ENCODE results near the gene PATZ1. TPM values are rescaled to one million over a fixed set of nuclear protein-coding genes. Genes with fewer than 3 reads are reported as not detected.

PATZ1 gene
- total and polyA plus RNA-seq, 9 of the 15 experiments (the other 6 are each of a cell fraction or from before 2014, with no cell fraction given): 0.63 to 7.8 (median 4.2) TPM

DNA sequence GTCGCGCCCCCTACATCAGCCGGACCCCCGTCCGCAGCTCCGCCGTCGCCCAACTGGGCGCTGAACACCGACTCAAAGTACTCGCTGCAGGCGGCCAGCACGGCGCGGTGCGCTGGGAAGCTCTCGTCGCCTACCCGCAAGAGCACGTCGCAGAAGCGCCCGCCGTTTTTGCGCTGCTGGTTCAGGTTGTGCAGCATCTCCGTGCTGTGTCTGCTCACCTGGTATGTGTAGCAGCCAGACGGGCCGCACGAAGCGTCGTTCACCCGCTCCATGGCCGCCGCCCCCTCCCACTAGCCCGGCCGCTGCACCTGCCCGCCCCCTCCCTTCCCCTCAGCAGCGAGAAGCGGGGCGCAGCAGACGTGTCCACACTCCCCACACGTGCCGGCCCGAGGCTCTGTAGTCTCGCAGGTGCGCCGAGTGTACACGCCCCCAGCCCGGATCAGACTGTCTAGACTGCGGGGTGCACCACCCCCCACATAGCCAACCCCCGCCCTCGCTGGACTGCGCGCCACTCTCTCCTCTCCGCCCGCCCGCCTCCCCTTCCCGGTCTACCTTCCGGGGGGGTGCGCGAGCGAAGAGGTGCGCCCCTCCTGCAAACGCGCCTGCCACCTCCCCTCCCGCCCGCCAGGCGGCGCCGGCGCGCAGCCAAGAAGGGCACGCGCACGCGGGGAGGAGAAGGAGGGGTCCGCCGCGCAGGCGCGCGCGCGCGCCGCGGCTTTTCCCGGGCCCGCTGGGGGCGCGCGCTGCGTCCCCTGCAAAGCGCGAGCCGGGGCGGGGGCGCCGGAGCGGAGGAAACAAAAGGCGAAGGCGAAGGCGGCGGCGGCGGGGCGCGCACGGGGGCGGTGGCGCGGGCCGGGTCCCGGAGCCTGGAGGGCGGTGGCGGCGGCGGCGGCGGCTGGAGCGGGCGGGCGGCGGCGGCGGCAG is 553 bp downstream of the PATZ1 start (continued):
- TF ChIP-seq, protein P1, sequence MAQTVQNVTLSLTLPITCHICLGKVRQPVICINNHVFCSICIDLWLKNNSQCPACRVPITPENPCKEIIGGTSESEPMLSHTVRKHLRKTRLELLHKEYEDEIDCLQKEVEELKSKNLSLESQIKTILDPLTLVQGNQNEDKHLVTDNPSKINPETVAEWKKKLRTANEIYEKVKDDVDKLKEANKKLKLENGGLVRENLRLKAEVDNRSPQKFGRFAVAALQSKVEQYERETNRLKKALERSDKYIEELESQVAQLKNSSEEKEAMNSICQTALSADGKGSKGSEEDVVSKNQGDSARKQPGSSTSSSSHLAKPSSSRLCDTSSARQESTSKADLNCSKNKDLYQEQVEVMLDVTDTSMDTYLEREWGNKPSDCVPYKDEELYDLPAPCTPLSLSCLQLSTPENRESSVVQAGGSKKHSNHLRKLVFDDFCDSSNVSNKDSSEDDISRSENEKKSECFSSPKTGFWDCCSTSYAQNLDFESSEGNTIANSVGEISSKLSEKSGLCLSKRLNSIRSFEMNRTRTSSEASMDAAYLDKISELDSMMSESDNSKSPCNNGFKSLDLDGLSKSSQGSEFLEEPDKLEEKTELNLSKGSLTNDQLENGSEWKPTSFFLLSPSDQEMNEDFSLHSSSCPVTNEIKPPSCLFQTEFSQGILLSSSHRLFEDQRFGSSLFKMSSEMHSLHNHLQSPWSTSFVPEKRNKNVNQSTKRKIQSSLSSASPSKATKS (CRISPR knock-in tag; IDR thresholded peaks at IDR 0.05): no peak
- TF ChIP-seq DMBX1 (CRISPR knock-in tag; IDR thresholded peaks at IDR 0.05; ENCODE audit: borderline replicate concordance): peak; percentile 66; the same call in 1 of the 2 replicates
- TF ChIP-seq ZKSCAN8 (CRISPR knock-in tag; IDR thresholded peaks at IDR 0.05): no peak
- TF ChIP-seq ZNF696 (CRISPR knock-in tag; conservative IDR thresholded peaks at IDR 0.05): no peak
- TF ChIP-seq, protein P2, sequence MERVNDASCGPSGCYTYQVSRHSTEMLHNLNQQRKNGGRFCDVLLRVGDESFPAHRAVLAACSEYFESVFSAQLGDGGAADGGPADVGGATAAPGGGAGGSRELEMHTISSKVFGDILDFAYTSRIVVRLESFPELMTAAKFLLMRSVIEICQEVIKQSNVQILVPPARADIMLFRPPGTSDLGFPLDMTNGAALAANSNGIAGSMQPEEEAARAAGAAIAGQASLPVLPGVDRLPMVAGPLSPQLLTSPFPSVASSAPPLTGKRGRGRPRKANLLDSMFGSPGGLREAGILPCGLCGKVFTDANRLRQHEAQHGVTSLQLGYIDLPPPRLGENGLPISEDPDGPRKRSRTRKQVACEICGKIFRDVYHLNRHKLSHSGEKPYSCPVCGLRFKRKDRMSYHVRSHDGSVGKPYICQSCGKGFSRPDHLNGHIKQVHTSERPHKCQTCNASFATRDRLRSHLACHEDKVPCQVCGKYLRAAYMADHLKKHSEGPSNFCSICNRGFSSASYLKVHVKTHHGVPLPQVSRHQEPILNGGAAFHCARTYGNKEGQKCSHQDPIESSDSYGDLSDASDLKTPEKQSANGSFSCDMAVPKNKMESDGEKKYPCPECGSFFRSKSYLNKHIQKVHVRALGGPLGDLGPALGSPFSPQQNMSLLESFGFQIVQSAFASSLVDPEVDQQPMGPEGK (CRISPR knock-in tag; IDR thresholded peaks at IDR 0.05; ENCODE audit: borderline replicate concordance): no peak
- TF ChIP-seq NRF1 (conservative IDR thresholded peaks at IDR 0.05 in 1 of 2, IDR thresholded peaks at IDR 0.05 in 1 of 2): peak; percentile 88 to 89
- TF ChIP-seq BCL6 (CRISPR knock-in tag; IDR thresholded peaks at IDR 0.05): no peak
- no peak for TF ChIP-seq IRF2 (CRISPR knock-in tag; IDR thresholded peaks at IDR 0.05)
- TF ChIP-seq ZFPM2 (CRISPR knock-in tag; IDR thresholded peaks at IDR 0.05): no peak
- 0 out of 2 replicates have a peak, but pooled peaks have one; percentile 15 for TF ChIP-seq JUND (IDR thresholded peaks at IDR 0.05; ENCODE audit: borderline replicate concordance, low read depth, low read length)
- no peak for TF ChIP-seq JUND (tag; IDR thresholded peaks at IDR 0.05; ENCODE audit: borderline replicate concordance, low read depth, low read length)
- TF ChIP-seq SIN3A (IDR thresholded peaks at IDR 0.05; ENCODE audit: borderline replicate concordance in 2 of 2, control insufficient read depth in 1 of 2, low read depth in 2 of 2, low read length in 2 of 2): no peak; a peak in 1 of 4 replicates
- TF ChIP-seq ZNF318 (IDR thresholded peaks at IDR 0.05; ENCODE audit: borderline replicate concordance in 1 of 2, low read depth in 1 of 2): no peak

Data from K562 (cell line).